Measurements from ENCODE around the gene PDE2A.

PDE2A gene

GRCh38 chr11:72534371-72535193, 139.6 kb downstream of the PDE2A start:
- DNase-seq, result no peak

GRCh38 chr11:72529068-72529467, 145.2 kb downstream of the PDE2A start:
- no peak for DNase-seq

- DNase-seq, result no peak
These were observed 146.1 kb downstream of the PDE2A start for GRCh38 chr11:72528121-72528520.
